ENCODE results near the gene SRP14.
A peak's percentile ranks its signal among the peaks of the same experiment; 100 is the strongest.
"Not testable (repeated sequence)": the region's sequence is repeated elsewhere in the genome, so short reads cannot be mapped to it uniquely, and the experiment has no call there.

Gene SRP14

DNA sequence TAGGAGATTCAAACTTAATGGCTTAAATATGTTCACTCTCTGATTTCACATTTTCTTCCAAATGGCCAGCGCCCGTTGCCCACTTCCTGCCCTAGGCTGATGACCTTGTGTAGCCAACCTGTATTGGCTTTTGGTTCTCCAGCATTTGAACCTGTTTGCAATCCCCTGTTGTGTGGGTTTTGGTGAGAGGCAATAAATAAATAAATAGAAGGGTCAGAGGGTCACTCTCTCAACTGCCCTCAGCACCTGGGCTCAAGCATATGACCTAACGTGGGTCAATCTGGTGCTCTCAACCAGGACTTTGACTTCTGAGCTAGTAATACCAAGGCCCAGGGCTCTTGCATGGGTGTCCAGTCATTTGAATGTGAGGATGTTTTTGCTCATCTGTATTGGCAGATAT, 1.8 kb upstream of the SRP14 start:
- Mint-ChIP-seq H3K27ac (ENCODE audit: low read depth) (no peak overlapping the region), H3K27me3 (no peaks in the 10 kb centered on the region), H3K4me1 (peaks cover 51% of the 10 kb centered on the region), H3K36me3 (ENCODE audit: insufficient read depth) (peaks cover 26% of the 10 kb centered on the region), H3K4me3 (peak overlapping the region; percentile 100), H3K9me3 (no peaks in the 10 kb centered on the region)
- DNase-seq (ENCODE audit: low spot score in 2 of 2) (no peak), ATAC-seq (replicated peaks; ENCODE audit: extremely low read depth, poor library complexity, severe bottlenecking) (no peak)

DNA sequence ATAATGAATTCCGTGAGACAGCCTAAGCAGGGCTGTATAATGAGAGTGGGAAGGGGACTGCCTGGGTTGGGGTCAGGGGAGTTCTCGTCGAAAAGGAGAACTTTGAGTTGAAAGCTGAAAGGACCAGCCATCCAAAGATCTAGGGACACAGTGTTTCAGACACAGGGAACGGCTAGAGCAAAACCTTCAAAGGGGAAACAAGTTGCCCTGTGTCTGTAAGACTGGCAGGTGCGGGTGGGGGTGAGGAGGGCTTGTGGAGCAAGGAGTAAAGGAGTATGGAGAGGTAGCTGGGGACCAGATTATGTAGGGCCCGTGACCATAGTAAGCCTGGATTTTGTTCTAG, 1.3 kb upstream of the SRP14 start:
- Mint-ChIP-seq H3K27ac (ENCODE audit: low read depth) (peak overlapping the region; percentile 98), H3K4me1 (peaks cover 46% of the 10 kb centered on the region)

DNA sequence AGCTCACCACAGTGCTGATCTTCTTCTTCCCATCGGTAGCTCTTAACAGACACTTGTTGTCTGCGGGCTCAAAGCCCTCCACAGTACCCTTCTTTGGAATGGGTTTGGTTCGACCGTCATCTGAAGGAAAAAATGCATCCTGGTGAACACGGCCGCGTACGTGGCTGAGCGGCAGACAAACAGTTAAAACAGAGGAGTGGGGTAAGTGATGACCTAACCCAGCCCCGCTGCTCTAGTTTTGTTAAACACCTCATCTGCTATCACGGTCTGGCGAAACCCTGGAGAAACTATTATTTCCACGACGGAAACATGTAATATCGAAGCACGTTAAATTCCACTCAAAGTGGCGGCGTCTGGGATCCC, 725 bp downstream of the SRP14 start:
- DNase-seq (ENCODE audit: low spot score in 2 of 2) (no peak), ATAC-seq (replicated peaks; ENCODE audit: extremely low read depth, poor library complexity, severe bottlenecking) (no peak)
- Mint-ChIP-seq H3K27ac (ENCODE audit: low read depth) (peak overlapping the region; percentile 98), H3K27me3 (no peaks in the 10 kb centered on the region), H3K36me3 (ENCODE audit: insufficient read depth) (peaks cover 46% of the 10 kb centered on the region), H3K9me3 (no peaks in the 10 kb centered on the region), H3K4me1 (peaks cover 40% of the 10 kb centered on the region), H3K4me3 (peak overlapping the region; percentile 100)

More for the DNA sequence above, 1.3 kb upstream of the SRP14 start:
- Mint-ChIP-seq H3K27me3 (no peaks in the 10 kb centered on the region), H3K36me3 (ENCODE audit: insufficient read depth) (peaks cover 29% of the 10 kb centered on the region), H3K4me3 (peak overlapping the region; percentile 100), H3K9me3 (no peaks in the 10 kb centered on the region)
- no peak for DNase-seq (ENCODE audit: low spot score in 2 of 2)
- ATAC-seq (replicated peaks; ENCODE audit: extremely low read depth, poor library complexity, severe bottlenecking) = no peak

DNA sequence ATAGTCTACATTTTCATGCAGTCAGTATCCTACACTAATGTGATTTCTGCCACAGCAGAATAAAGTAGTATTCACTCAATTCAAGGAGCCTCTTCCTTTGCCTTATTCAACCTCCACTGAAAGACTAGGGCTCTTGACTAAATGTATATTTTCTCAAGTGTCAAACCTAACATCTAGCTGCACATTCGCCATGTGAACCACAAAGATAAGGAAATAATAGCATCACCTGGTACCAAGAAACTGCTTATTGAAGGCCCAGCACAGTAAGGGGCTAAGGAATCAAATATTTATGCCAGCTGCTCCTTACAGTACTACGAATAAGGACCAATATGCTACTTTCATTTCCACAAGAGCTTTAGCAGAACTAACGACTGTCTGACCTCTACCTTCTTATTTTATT, 1.3 kb downstream of the SRP14 start:
- Mint-ChIP-seq H3K27ac (ENCODE audit: low read depth) (peak overlapping the region; percentile 98), H3K9me3 (no peaks in the 10 kb centered on the region), H3K27me3 (no peaks in the 10 kb centered on the region), H3K4me1 (peaks cover 40% of the 10 kb centered on the region), H3K36me3 (ENCODE audit: insufficient read depth) (peaks cover 50% of the 10 kb centered on the region), H3K4me3 (peak overlapping the region; percentile 100)
- ATAC-seq (replicated peaks; ENCODE audit: extremely low read depth, poor library complexity, severe bottlenecking) = no peak
- DNase-seq (ENCODE audit: low spot score in 2 of 2) = no peak

DNA sequence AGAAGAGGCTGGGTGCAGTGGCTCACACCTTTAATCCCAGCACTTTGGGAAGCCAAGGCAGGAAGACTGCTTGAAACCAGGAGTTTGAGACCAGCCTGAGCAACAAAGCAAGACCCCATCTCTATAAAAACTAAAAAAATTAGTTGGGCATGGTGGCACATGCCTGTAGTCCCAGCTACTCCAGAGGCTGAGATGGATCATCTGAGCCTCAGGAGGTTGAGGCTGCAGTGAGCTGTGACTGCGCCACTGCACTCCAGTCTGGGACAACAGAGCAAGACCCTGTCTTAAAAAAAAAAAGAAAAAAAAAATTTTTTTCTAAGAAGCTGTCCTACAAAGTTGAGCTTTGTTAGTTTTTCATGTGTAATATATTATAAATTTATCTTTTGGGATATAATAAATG, 3.8 kb downstream of the SRP14 start:
- DNase-seq (ENCODE audit: low spot score in 2 of 2); H3K27me3 Mint-ChIP-seq; H3K9me3 Mint-ChIP-seq; H3K27ac Mint-ChIP-seq (ENCODE audit: low read depth); H3K4me3 Mint-ChIP-seq; ATAC-seq (replicated peaks; ENCODE audit: extremely low read depth, poor library complexity, severe bottlenecking): not testable (repeated sequence)
- peaks cover 36% of the 10 kb centered on the region for H3K4me1 Mint-ChIP-seq
- H3K36me3 Mint-ChIP-seq (ENCODE audit: insufficient read depth) = peaks cover 67% of the 10 kb centered on the region

DNA sequence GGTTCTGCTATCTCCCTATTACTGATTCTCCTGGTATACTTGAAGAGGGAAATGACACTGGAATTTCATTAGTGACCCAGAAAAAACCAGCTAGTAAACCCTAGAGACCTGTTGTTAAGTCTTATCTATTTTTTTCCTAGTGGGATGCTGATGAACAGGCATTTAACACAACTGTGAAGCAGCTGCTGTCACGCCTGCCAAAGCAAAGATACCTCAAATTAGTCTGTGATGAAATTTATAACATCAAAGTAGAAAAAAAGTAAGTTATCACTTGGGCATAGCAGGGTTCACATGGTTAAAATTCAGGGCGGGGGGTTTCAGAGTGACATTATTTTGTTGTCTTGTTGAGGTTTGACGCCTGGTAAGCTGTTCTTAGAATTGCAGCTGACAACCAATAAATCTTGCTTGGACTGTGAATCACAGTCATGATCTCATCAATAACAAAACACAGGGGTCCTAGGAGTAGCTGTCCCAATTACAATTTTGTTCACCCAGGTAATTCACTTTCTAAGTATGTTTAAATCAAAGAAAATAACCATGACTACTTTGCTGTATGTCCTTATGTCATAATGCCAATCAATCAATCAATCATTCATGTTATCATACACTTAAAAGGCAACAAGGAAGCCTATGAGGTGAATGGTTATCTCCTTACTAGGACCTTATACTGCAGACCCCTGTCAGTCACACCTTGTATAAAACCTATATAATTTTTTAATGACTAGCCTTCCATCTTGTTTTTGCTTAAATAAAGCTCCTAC, 4.6 kb downstream of the SRP14 start:
- Mint-ChIP-seq H3K9me3 (no peaks in the 10 kb centered on the region), H3K27ac (ENCODE audit: low read depth) (no peak overlapping the region), H3K27me3 (no peaks in the 10 kb centered on the region), H3K4me1 (peaks cover 30% of the 10 kb centered on the region), H3K36me3 (ENCODE audit: insufficient read depth) (peaks cover 69% of the 10 kb centered on the region), H3K4me3 (no peak overlapping the region)
- ATAC-seq (replicated peaks; ENCODE audit: extremely low read depth, poor library complexity, severe bottlenecking) = no peak
- no peak for DNase-seq (ENCODE audit: low spot score in 2 of 2)

DNA sequence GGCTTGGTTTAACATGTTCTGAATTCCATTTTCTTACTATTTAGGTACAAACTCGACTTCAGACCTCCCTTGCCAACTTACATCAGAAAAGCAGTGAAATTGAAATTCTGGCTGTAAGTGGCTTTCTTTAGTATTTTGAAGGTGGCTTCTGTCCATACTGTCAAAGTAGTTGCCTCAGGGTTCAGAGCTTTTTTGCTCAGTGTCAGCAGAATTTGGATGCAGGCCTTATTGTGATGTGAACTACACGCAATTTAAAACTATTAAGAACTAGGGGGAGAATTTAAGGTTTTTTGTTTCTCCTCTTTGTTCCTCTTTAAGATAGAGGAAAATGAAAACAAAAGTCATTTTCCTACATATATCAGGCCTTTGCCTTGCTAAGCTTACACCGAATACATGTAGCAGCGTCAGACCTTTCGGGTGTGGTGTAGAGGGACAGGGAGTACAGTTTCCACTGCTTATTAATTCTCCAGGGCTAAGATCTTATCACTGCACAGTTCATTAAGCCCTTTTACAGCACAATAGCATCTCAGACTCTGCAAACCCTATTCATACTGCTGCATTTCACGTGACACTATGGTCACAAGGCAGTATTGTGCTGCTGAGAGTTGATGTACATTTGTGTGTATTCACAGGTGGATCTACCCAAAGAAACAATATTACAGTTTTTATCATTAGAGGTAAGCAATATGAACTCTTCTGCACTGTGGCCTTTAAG, 6.7 kb downstream of the SRP14 start:
- Mint-ChIP-seq H3K27ac (ENCODE audit: low read depth) (no peak overlapping the region), H3K4me1 (peaks cover 12% of the 10 kb centered on the region), H3K27me3 (no peaks in the 10 kb centered on the region), H3K9me3 (no peaks in the 10 kb centered on the region), H3K4me3 (no peak overlapping the region), H3K36me3 (ENCODE audit: insufficient read depth) (peaks cover 58% of the 10 kb centered on the region)
- ATAC-seq (replicated peaks; ENCODE audit: extremely low read depth, poor library complexity, severe bottlenecking) (no peak), DNase-seq (ENCODE audit: low spot score in 2 of 2) (no peak)

DNA sequence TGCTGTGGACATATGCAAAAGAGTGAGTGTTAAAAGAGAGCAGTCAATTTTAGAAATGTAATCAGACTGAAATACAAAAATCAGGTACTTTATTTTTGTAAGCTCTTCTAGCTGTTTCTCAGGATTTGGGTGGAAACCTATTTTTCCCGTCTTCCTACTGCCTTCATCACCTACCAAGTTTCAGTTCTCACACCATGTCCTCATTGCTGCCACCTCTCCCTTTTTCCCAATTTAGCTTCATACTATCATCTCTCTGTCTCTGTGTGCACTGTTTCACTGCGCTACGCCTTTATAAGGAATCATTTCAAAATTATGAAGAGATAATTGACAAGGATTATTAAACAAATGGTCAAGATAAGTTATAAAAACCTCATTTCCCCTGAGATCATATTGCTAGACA, 7.7 kb downstream of the SRP14 start:
- no peaks in the 10 kb centered on the region for H3K27me3 Mint-ChIP-seq
- no peak overlapping the region for H3K27ac Mint-ChIP-seq (ENCODE audit: low read depth)
- ATAC-seq (replicated peaks; ENCODE audit: extremely low read depth, poor library complexity, severe bottlenecking) (no peak), DNase-seq (ENCODE audit: low spot score in 2 of 2) (no peak)
- peaks cover 54% of the 10 kb centered on the region for H3K36me3 Mint-ChIP-seq (ENCODE audit: insufficient read depth)
- no peaks in the 10 kb centered on the region for H3K9me3 Mint-ChIP-seq
- H3K4me3 Mint-ChIP-seq = no peak overlapping the region
- peaks cover 2% of the 10 kb centered on the region for H3K4me1 Mint-ChIP-seq

DNA sequence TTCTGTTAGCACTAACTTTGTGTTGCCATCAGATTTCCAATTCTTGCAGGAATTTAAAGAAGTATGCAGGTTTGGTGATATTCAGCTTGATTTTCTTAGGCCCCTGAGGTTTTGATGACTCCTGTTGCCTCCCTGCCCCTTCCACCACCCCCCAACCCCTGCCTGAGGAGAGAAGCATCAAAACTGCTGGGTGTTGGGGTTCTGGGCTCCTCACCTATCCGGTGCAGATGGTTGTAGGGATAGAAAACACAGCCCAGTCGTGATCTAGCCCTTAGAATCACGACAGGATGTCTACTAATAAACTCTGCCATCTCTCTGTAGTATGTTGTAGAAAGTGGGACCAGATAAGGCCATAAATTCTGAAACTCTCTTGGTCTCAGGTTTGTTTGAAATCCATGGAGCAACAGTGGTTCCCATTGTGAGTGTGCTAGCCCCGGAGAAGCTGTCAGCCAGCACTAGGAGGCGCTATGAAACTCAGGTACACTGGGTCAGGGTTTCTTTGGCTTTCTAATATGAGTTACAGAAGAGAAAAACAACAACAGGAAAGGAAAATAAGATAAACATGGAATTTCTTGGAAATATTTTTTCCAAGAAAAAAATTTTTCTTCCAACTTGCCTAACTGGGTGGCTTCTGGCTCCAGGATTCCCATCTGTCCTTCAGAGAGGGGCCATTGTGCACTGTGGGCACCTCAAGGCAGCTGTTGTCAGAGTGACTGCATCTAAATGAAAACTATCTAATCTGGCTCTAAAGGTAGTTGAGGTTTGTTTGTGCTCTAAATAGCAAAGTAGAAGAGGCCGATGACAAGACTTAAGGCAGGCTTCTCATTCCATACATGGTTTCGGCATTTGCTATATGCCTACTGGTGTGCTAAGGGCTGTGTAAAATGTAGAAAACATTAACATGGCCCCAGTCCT, 8.7 kb downstream of the SRP14 start:
- ATAC-seq (replicated peaks; ENCODE audit: extremely low read depth, poor library complexity, severe bottlenecking) (no peak), DNase-seq (ENCODE audit: low spot score in 2 of 2) (no peak)
- Mint-ChIP-seq H3K27ac (ENCODE audit: low read depth) (no peak overlapping the region), H3K36me3 (ENCODE audit: insufficient read depth) (peaks cover 46% of the 10 kb centered on the region), H3K27me3 (no peaks in the 10 kb centered on the region), H3K4me1 (no peaks in the 10 kb centered on the region), H3K4me3 (no peak overlapping the region), H3K9me3 (no peaks in the 10 kb centered on the region)

DNA sequence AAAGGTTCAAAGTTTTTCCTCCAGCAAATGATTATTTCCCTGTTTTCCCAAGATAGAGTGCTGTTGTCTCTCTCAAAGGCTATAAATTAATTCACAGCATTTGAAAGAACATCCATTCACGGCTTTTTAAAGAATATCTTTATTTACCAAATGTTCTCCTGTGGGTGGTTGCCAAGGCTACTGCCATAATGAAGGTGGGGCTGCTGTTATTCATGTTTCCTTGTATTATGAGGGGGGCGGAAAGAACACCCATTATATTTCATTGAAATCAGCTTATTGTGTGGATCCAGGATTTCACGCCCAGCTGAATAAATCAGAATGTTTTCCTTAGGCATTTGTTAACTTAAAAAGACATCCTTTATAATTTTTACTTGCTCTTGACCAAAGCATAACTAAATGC, 10.1 kb downstream of the SRP14 start:
- H3K36me3 Mint-ChIP-seq (ENCODE audit: insufficient read depth) = peaks cover 42% of the 10 kb centered on the region
- ATAC-seq (replicated peaks; ENCODE audit: extremely low read depth, poor library complexity, severe bottlenecking) (no peak), DNase-seq (ENCODE audit: low spot score in 2 of 2) (no peak)
- H3K9me3 Mint-ChIP-seq = no peaks in the 10 kb centered on the region
- H3K4me3 Mint-ChIP-seq = no peak overlapping the region
- no peak overlapping the region for H3K27ac Mint-ChIP-seq (ENCODE audit: low read depth)
- H3K4me1 Mint-ChIP-seq = no peaks in the 10 kb centered on the region
- H3K27me3 Mint-ChIP-seq = no peaks in the 10 kb centered on the region

DNA sequence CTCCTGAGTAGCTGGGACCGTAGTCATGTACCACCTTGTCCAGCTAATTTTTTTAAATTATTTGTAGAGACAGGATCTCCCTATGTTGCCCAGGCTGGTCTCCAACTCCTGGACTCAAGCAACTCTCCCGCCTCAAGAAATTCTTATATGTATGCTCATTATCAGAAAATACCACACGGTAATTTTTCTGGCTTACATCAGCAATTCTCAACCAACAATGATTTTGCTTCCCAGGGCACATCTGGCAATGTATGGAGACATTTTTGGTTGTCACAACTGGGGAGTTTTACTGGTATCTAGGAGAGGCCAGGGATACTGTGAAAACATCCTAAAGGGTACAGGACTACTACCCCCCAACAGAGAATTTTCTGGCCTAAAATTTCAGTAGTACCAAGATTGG, 10.8 kb downstream of the SRP14 start:
- Mint-ChIP-seq H3K9me3 (no peaks in the 10 kb centered on the region), H3K36me3 (ENCODE audit: insufficient read depth) (peaks cover 42% of the 10 kb centered on the region), H3K27ac (ENCODE audit: low read depth) (no peak overlapping the region), H3K4me1 (no peaks in the 10 kb centered on the region), H3K4me3 (no peak overlapping the region), H3K27me3 (no peaks in the 10 kb centered on the region)
- ATAC-seq (replicated peaks; ENCODE audit: extremely low read depth, poor library complexity, severe bottlenecking) (no peak), DNase-seq (ENCODE audit: low spot score in 2 of 2) (no peak)

DNA sequence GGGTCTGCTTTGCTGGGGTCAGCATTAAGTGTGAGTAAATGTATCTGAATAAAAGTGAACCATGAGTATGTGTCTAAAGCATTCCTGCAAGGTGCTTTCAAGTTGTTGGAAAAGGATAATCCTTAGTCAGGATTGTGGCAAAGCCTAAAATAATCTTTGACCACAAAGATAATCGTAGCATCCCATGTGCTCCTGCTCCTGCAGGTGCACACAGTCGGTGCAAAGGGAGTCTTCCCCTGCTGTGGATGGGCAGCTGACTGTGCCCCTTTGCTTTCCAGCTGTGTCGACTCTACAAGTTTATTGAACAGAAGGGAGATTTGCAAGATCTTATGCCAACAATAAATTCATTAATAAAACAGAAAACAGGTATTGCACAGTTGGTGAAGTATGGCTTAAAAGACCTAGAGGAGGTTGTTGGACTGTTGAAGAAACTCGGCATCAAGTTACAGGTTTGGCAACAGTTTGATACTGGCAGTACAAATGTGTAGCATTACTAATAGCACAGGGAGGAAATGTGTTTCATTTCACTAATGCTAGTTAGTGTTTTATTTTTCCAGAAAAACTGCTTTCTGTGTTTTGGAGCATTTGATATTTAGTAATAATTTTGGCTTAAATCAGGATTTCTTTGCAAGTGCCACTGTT, 22.6 kb downstream of the SRP14 start:
- peaks cover 6% of the 10 kb centered on the region for H3K9me3 Mint-ChIP-seq
- no peak for DNase-seq (ENCODE audit: low spot score in 2 of 2)
- H3K4me3 Mint-ChIP-seq = no peak overlapping the region
- H3K27me3 Mint-ChIP-seq = no peaks in the 10 kb centered on the region
- no peak overlapping the region for H3K27ac Mint-ChIP-seq (ENCODE audit: low read depth)
- ATAC-seq (replicated peaks; ENCODE audit: extremely low read depth, poor library complexity, severe bottlenecking) = no peak
- no peaks in the 10 kb centered on the region for H3K4me1 Mint-ChIP-seq
- peaks cover 18% of the 10 kb centered on the region for H3K36me3 Mint-ChIP-seq (ENCODE audit: insufficient read depth)
